Measurements from ENCODE around the gene FSTL5. TPM values are rescaled to one million over a fixed set of nuclear protein-coding genes. Genes with fewer than 3 reads are reported as not detected.

The FSTL5 gene
- total RNA-seq, 1 donor, result not detected

DNA sequence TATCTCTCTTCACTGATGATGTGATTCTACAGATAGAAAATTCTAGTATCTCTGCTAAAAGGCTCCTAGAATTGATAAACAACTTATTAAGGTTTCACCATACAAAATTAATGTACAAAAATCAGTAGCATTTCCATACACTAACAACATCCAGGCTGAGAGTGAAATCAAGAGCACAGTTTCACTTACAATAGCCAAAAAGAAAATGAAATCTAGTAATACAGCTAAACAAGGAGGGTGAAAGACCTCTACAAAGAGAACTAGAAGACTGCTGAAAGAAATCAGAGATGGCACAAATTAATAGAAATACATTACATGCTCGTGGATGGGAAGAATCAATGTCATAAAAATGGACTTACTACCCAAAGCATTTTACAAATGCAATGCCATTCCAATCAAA lies 751.9 kb downstream of the FSTL5 start:
- H3K27me3 ChIP-seq (ENCODE audit: insufficient read depth, low read length), result no peaks in the 10 kb centered on the region

DNA sequence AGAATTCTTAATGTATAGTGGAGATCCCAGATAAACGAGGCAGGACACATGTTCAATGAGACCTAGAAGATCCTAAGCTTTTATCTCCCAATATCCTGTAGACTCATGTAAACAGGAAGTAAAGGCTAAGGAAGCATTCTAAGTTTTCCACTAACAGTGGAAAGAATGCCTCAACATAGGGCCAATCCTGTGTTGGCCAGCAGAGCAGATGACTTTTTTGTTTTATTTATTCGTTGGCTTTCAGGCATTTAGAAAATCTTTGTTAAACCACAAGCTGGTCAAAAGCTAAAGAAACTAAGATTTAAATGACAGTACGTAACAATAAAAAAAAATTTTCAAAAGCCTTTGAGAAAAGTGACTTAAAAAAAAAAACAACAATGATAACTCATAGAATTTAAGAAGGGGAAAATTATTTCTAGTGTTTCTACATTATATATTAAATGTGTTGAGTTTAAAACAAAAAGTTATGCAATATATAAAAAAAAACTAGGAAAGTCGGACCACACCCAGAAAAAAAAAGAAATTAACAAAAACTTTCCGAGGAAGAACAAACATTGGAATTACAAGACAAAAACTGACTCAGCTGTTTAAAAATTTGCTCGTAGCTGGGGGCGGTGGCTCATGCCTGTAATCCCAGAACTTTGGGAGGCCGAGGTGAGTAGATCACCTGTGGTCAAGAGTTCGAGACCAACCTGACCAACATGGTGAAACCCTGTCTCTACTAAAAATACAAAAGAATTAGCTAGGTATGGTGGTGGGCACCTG lies 759.3 kb downstream of the FSTL5 start:
- Histone ChIP-seq H3K27ac (ENCODE audit: low read depth, low read length) (no peak overlapping the region), H3K4me3 (ENCODE audit: insufficient read depth, low read length) (no peak overlapping the region), H2AFZ (ENCODE audit: low read length) (no peak overlapping the region), H4K20me1 (ENCODE audit: insufficient read depth, low read length) (no peaks in the 10 kb centered on the region), H3K79me2 (ENCODE audit: insufficient read depth, low read length) (no peaks in the 10 kb centered on the region), H3K36me3 (ENCODE audit: insufficient read depth, low read length) (no peaks in the 10 kb centered on the region), H3K27me3 (ENCODE audit: insufficient read depth, low read length) (no peaks in the 10 kb centered on the region), H3K4me2 (ENCODE audit: insufficient read depth, low read length) (no peak overlapping the region), H3K4me1 (ENCODE audit: insufficient read depth, low read length) (no peaks in the 10 kb centered on the region), H3K9me3 (ENCODE audit: low read depth, low read length) (no peaks in the 10 kb centered on the region)
- no peak for DNase-seq (ENCODE audit: insufficient read length, low spot score, missing footprints)
- TF ChIP-seq, protein P1, sequence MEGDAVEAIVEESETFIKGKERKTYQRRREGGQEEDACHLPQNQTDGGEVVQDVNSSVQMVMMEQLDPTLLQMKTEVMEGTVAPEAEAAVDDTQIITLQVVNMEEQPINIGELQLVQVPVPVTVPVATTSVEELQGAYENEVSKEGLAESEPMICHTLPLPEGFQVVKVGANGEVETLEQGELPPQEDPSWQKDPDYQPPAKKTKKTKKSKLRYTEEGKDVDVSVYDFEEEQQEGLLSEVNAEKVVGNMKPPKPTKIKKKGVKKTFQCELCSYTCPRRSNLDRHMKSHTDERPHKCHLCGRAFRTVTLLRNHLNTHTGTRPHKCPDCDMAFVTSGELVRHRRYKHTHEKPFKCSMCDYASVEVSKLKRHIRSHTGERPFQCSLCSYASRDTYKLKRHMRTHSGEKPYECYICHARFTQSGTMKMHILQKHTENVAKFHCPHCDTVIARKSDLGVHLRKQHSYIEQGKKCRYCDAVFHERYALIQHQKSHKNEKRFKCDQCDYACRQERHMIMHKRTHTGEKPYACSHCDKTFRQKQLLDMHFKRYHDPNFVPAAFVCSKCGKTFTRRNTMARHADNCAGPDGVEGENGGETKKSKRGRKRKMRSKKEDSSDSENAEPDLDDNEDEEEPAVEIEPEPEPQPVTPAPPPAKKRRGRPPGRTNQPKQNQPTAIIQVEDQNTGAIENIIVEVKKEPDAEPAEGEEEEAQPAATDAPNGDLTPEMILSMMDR (IDR thresholded peaks at IDR 0.05; ENCODE audit: extremely low read depth, low read depth, low read length), result no peak

More for the DNA sequence above, 751.9 kb downstream of the FSTL5 start:
- Histone ChIP-seq H3K79me2 (ENCODE audit: insufficient read depth, low read length) (no peaks in the 10 kb centered on the region), H3K4me2 (ENCODE audit: insufficient read depth, low read length) (no peak overlapping the region), H3K4me1 (ENCODE audit: insufficient read depth, low read length) (no peaks in the 10 kb centered on the region), H3K4me3 (ENCODE audit: insufficient read depth, low read length) (no peak overlapping the region), H3K27ac (ENCODE audit: low read depth, low read length) (no peak overlapping the region), H2AFZ (ENCODE audit: low read length) (no peak overlapping the region), H3K36me3 (ENCODE audit: insufficient read depth, low read length) (no peaks in the 10 kb centered on the region), H4K20me1 (ENCODE audit: insufficient read depth, low read length) (no peaks in the 10 kb centered on the region), H3K9me3 (ENCODE audit: low read depth, low read length) (no peaks in the 10 kb centered on the region)
- DNase-seq (ENCODE audit: insufficient read length, low spot score, missing footprints), result no peak
- TF ChIP-seq, protein P1 (IDR thresholded peaks at IDR 0.05; ENCODE audit: extremely low read depth, low read depth, low read length), result no peak

DNA sequence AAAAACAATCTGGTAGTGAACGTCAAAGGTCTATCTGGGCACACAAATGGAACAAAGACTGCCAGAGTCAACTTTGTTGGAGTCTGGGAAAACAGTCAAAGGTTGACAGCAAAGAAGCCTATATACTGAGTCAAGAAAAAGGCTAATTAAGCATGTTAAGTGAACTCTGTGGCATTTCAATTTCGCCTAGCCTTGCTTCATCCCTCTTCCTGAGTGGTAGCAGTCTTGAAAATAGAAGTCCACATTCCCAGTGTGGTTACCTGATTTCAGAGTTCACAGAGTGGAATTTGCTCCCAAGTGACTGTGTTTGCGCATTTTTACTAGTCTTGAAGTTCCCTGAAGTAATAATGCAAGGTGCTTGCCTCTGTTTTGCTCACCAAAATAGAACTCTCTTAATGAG lies 760.0 kb downstream of the FSTL5 start:
- DNase-seq (ENCODE audit: insufficient read length, low spot score, missing footprints), result no peak

DNA sequence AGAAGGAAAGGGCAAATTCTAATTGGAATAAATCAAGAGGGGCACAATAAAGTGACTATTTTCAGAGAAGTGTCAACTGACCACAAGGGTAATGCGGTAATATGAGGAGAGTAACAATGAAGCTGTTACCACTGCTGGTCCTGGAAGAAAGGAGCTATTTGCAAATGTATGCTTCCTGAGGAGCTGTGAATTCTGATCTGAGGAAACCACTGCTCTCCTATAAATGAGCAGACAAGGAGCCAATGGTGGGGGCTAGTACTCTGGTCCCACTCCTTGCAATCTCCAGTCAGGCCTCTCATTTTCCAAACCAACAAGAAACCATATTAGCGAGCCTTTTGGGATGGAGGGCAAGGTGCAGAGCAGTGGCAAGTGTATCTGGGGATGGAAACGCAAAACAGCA lies 770.2 kb downstream of the FSTL5 start:
- TF ChIP-seq, protein P1 (IDR thresholded peaks at IDR 0.05; ENCODE audit: extremely low read depth, low read depth, low read length), result no peak
- H3K27me3 ChIP-seq (ENCODE audit: insufficient read depth, low read length), result no peaks in the 10 kb centered on the region

More for the DNA sequence above, 760.0 kb downstream of the FSTL5 start:
- Histone ChIP-seq H3K4me1 (ENCODE audit: insufficient read depth, low read length) (no peaks in the 10 kb centered on the region), H3K4me3 (ENCODE audit: insufficient read depth, low read length) (no peak overlapping the region), H3K36me3 (ENCODE audit: insufficient read depth, low read length) (no peaks in the 10 kb centered on the region), H3K27ac (ENCODE audit: low read depth, low read length) (no peak overlapping the region), H2AFZ (ENCODE audit: low read length) (no peak overlapping the region), H4K20me1 (ENCODE audit: insufficient read depth, low read length) (no peaks in the 10 kb centered on the region), H3K27me3 (ENCODE audit: insufficient read depth, low read length) (no peaks in the 10 kb centered on the region), H3K4me2 (ENCODE audit: insufficient read depth, low read length) (no peak overlapping the region), H3K79me2 (ENCODE audit: insufficient read depth, low read length) (no peaks in the 10 kb centered on the region), H3K9me3 (ENCODE audit: low read depth, low read length) (no peaks in the 10 kb centered on the region)
- TF ChIP-seq, protein P1 (IDR thresholded peaks at IDR 0.05; ENCODE audit: extremely low read depth, low read depth, low read length), result no peak

More for the DNA sequence above, 770.2 kb downstream of the FSTL5 start:
- Histone ChIP-seq H3K4me3 (ENCODE audit: insufficient read depth, low read length) (no peak overlapping the region), H2AFZ (ENCODE audit: low read length) (no peak overlapping the region), H3K36me3 (ENCODE audit: insufficient read depth, low read length) (no peaks in the 10 kb centered on the region), H4K20me1 (ENCODE audit: insufficient read depth, low read length) (no peaks in the 10 kb centered on the region), H3K4me2 (ENCODE audit: insufficient read depth, low read length) (no peak overlapping the region), H3K79me2 (ENCODE audit: insufficient read depth, low read length) (no peaks in the 10 kb centered on the region), H3K27ac (ENCODE audit: low read depth, low read length) (no peak overlapping the region), H3K4me1 (ENCODE audit: insufficient read depth, low read length) (no peaks in the 10 kb centered on the region), H3K9me3 (ENCODE audit: low read depth, low read length) (no peaks in the 10 kb centered on the region)
- no peak for DNase-seq (ENCODE audit: insufficient read length, low spot score, missing footprints)

All from osteoblast (primary cell).